GM18526 (cell line): ENCODE measurements around the gene IL1R2.

Experiments used
- POLR2A ChIP-seq: IDR thresholded peaks from 3 replicates; pipeline ENCODE4 v1.6.1; 2011; ENCODE audit not compliant: insufficient read length; ENCODE audit errors: extremely low read depth

The IL1R2 gene

DNA sequence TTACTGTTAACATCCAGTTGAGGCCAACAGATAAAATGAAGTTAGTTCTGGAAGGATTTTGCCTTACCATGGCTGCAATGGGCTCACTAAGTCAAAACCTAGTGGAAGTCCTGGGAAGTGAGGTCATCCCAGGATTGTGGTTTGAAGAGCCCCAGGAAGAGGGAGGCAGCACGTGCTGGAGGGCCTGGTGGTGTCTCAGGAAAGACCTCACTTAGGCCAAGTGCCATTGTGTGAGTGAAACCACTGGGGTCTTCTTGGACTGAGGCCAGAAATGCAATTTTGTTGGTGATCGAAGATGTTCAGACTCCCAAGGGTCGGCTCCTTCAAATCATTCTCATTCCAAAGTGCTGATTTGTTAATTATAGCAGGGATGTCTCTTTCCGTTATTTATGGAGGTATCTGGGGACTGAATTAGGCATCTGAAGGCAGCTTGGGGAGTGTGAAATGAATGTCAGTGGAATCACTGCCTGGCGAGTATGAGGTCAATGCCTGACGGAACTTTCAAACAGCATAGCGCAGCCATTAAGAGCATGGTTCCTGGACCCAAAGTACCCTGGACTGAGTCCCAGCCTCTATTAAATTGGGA is 60.0 kb downstream of the IL1R2 start:
- no peak for TF ChIP-seq POLR2A

- TF ChIP-seq POLR2A, result no peak
Observed at GRCh38 chr2:102052365-102052764, 60.6 kb downstream of the IL1R2 start.

DNA sequence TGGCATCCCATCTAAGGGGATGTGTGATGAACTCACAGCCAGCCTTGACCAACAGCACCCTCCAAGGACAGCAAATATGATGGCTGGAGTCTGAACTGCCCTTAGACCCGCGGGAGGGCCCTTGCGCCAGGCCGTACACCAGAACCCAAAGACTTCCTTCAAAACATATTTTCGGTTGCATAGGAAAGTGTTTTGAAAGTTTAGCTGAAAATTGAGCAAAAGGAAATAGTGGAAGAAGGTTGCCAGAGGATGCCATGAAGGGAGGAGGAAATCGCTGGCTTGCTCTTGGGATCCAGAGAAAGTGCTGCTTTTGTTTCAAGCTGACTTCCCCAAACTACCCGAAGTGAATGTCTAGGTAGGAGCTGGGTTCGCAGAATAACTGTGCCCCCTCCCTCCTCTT is 61.3 kb downstream of the IL1R2 start:
- no peak for TF ChIP-seq POLR2A

DNA sequence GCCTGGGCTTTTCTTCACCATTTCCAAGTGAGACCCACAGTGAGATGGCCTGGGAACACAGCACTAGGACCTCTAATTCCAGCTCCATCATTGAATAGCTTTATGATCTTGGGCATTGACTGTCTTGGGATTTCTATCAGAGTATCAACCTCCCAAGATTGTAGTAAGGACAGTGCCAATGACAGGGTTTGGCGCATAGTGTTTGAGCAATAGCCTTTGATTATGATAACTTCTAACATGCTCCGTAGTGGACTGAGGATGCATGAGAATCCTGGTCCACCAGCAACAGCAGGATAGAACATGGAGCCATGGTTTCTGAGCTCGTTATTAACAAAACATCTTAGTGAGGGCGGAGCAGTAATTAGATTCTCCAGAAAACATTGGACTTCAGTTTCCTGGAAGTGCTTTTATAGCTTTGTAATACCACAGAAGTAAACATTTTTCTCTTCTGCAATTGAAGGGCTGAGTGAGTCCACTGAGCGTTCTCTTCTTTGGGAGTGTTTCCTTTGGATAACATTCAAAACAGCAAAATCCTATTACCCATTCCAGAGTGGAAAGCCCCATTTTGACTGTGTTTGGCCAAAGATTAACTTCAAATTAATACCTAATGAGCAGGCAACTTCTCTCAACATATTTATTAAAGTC is 63.7 kb downstream of the IL1R2 start:
- no peak for TF ChIP-seq POLR2A

DNA sequence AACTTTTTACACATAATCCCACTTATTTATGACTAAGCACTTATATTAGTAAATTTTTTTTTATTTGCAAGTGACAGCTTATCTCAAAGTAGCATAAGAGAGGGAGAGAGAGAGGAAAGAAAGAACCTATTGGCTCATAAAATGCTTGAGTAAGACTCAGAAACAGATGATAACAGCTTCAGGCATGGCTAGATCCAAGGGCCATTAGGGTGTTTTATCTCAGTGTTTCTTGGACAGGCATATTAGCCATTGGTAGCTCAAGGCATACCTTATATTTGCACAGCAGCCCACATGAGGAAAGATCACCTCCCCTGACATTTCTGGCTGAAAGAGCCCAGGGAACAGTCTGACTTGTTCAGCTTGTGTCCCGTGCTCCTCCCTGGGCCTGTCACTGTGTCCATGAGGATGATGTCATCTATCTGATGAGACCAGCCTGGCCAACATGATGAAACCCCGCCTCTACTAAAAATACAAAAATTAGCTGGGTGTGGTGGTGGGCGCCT is 64.4 kb downstream of the IL1R2 start:
- no peak for TF ChIP-seq POLR2A

- TF ChIP-seq POLR2A, result no peak
Observed at GRCh38 chr2:102057502-102058292, 65.9 kb downstream of the IL1R2 start.

GRCh38 chr2:102058293-102058833 is 66.6 kb downstream of the IL1R2 start:
- TF ChIP-seq POLR2A, result no peak

- no peak for TF ChIP-seq POLR2A
Observed at GRCh38 chr2:102059151-102059550, 67.4 kb downstream of the IL1R2 start.

- TF ChIP-seq POLR2A, result no peak
Observed at GRCh38 chr2:102060047-102060446, 68.3 kb downstream of the IL1R2 start.

DNA sequence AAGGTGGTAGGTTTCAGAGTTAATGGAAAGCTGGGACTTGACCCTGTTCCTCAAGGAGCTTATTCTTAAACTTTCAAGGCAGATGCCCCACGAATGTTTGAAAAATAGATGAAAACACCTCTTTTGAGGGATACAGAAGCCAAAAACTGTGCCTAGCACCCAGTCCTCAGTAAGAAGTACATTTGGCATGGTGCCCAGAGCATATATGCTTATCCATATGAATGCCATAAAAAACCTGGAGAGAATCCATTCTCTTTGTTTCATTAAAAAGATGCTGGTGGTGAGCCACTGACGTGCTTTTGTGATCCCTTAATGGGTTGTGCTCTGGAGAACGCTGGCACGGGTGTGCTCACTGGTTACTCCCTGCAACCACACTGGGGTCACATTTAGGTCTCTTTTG is 69.0 kb downstream of the IL1R2 start:
- no peak for TF ChIP-seq POLR2A

GRCh38 chr2:102061286-102061699 is 69.5 kb downstream of the IL1R2 start:
- TF ChIP-seq POLR2A, result no peak

DNA sequence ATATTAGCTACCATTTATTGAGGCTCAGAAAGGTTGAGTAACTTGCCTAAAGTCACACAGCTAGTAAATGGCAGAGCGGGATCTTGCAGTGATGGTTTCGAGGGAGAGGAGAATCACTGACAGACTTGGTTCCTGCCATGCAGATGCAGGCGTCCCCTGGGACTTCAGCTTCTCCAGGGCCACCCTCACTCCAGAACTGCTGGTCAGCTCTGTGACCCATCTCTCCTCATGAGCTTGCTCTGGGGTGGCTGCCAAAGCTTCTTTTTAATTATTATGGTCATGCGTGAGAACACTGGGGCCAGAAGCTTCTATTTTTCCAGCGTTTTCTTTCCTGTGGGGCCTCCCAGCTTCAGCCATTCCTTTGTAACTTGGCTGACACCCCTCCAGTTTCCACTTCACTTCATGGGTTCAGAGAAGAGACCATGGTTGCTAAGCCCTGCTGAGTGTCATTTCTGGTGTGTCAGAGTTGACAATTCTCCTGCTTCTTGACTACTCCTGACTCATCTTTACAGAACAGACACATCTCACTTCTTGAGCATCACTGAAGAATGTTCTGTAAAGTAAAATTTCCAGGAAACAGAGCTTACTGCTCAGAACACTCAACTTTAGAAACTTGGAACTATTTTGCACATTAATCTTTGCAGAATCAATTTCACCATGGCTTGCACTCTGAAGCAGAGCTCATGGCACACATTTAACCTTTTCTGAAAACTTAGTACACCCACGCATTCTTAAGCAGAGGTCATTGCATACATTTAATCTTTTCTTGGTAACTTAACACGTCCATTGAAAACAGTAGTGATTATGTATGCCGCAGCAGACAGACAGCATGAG is 70.4 kb downstream of the IL1R2 start:
- TF ChIP-seq POLR2A, result no peak

DNA sequence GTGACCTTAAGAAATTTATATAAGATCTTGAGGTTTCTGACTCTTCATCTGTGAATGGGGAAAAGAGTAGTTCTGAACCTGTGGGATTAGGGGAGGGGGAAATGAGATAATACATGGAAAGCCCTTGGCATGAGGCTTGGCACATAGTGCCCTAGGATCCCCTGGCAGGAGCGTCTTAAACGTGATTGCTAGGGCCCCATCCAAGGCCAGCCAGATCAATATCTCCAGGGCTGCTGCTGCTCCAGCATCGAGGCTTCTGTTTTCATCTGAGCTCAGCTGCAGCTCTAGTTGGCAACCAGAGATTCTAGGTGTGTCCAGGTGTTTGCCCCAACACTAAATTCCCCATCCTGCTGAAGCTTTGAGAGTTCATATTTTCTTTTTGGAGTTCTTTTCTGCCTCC is 71.0 kb downstream of the IL1R2 start:
- no peak for TF ChIP-seq POLR2A

- TF ChIP-seq POLR2A, result no peak
Observed at GRCh38 chr2:102063487-102063911, 71.7 kb downstream of the IL1R2 start.
